Osteocyte (in vitro differentiated cells): Measurements from ENCODE around the gene OR10T2. TPM values are rescaled to one million over a fixed set of nuclear protein-coding genes. Genes with fewer than 3 reads are reported as not detected.

Source experiments
- DNase-seq: peaks from one replicate; pipeline ENCODE4 v3.0.0; 2021; ENCODE audit warnings: mixed read lengths; ENCODE audit not compliant: unreplicated experiment; ENCODE audit errors: extremely low spot score
- H3K27ac Mint-ChIP-seq: one replicate; pipeline ENCODE4 v1.8.0; 2021; ENCODE audit warnings: mild to moderate bottlenecking, mixed read lengths; ENCODE audit not compliant: unreplicated experiment
- H3K27me3 Mint-ChIP-seq: one replicate; pipeline ENCODE4 v1.8.0; 2021; ENCODE audit warnings: mixed read lengths; ENCODE audit not compliant: unreplicated experiment
- H3K36me3 Mint-ChIP-seq: one replicate; pipeline ENCODE4 v1.8.0; 2021; ENCODE audit warnings: mixed read lengths; ENCODE audit not compliant: unreplicated experiment
- H3K4me1 Mint-ChIP-seq: one replicate; pipeline ENCODE4 v1.8.0; 2021; ENCODE audit warnings: mixed read lengths; ENCODE audit not compliant: unreplicated experiment
- H3K4me3 Mint-ChIP-seq: one replicate; pipeline ENCODE4 v1.8.0; 2021; ENCODE audit warnings: mild to moderate bottlenecking, moderate library complexity, mixed read lengths; ENCODE audit not compliant: unreplicated experiment
- H3K9me3 Mint-ChIP-seq: one replicate; pipeline ENCODE4 v1.8.0; 2021; ENCODE audit warnings: mixed read lengths; ENCODE audit not compliant: unreplicated experiment
- total RNA-seq: library from RNA; stranded (reverse); gene quantifications from 2 replicates; pipeline ENCODE4 v1.2.1, GENCODE V29; 2021
- TF ChIP-seq, protein P1 (sequence below): fragments of 200-600 bp; sonication (generic); IDR thresholded peaks from 2 replicates; pipeline ENCODE4 v1.5.0; 2021; ENCODE audit warnings: antibody characterized with exemption, mild to moderate bottlenecking, moderate library complexity

OR10T2 gene
- total RNA-seq, 1 donor from 2014 or later: not detected

DNA sequence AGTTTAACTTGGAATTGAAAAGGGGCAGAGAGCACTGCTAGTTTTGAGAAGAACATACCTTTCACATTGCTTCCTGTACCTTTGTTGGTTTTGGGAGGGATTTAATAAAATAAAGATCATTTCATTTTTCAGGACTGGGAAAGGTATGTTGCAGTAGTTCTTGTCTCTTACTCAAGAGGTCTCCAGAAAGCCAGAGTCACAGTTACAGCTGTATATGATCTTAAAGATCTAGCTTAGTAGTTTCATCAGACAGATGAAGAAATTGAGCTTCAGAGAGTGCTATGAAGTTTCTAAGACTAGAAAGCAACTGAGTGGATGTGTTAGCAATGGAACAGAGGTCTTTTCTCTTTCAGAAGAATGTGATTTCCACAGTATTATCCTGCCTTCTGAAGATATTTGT, 25.8 kb upstream of the OR10T2 start:
- Mint-ChIP-seq H3K36me3 (no peaks in the 10 kb centered on the region), H3K4me1 (no peaks in the 10 kb centered on the region), H3K4me3 (no peak overlapping the region), H3K9me3 (no peaks in the 10 kb centered on the region), H3K27me3 (no peaks in the 10 kb centered on the region), H3K27ac (no peak overlapping the region)
- no peak for DNase-seq
- TF ChIP-seq, protein P1, sequence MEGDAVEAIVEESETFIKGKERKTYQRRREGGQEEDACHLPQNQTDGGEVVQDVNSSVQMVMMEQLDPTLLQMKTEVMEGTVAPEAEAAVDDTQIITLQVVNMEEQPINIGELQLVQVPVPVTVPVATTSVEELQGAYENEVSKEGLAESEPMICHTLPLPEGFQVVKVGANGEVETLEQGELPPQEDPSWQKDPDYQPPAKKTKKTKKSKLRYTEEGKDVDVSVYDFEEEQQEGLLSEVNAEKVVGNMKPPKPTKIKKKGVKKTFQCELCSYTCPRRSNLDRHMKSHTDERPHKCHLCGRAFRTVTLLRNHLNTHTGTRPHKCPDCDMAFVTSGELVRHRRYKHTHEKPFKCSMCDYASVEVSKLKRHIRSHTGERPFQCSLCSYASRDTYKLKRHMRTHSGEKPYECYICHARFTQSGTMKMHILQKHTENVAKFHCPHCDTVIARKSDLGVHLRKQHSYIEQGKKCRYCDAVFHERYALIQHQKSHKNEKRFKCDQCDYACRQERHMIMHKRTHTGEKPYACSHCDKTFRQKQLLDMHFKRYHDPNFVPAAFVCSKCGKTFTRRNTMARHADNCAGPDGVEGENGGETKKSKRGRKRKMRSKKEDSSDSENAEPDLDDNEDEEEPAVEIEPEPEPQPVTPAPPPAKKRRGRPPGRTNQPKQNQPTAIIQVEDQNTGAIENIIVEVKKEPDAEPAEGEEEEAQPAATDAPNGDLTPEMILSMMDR: no peak

DNA sequence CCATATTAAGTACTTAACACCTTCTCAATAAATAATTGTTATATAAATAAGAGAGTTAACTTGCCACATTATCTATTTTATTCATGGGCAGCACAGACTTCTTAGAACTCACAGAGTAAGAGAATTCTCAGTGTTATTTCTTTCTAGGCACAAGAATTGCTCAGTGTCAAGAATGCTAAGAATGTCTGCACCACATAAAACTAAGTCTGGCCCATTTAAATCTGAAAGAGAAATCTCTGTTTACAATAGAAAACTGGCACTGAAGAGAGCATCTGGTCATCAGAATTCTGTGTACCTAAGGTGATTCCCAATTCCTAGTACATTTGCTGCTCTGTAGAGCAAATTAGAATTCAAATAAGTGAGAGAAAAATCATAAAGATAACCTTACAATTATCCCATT, 22.9 kb upstream of the OR10T2 start:
- H3K9me3 Mint-ChIP-seq: no peaks in the 10 kb centered on the region
- H3K27me3 Mint-ChIP-seq: no peaks in the 10 kb centered on the region
- no peaks in the 10 kb centered on the region for H3K36me3 Mint-ChIP-seq
- no peak for DNase-seq
- no peak overlapping the region for H3K4me3 Mint-ChIP-seq
- H3K4me1 Mint-ChIP-seq: no peaks in the 10 kb centered on the region
- H3K27ac Mint-ChIP-seq: no peak overlapping the region
- TF ChIP-seq, protein P1: no peak

DNA sequence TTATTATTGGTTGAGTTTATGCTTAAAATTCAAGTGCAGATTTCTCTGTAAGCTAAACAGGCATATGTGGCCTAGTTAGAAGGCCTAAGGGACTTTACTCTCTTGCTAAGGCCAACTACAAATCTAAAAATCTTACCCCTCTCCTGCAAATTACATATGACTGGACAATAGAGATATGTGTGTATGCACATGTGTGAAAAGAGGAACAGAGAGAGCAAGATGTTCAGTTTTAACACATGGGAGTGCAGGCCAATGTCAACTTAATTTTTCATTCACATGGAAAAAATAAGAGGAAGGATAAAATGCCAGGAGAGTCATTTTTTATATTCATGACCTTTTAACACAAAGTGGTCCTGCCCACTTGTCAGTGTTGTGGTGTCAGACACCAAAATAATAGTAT, 18.3 kb upstream of the OR10T2 start:
- no peaks in the 10 kb centered on the region for H3K9me3 Mint-ChIP-seq
- H3K4me1 Mint-ChIP-seq: no peaks in the 10 kb centered on the region
- no peak overlapping the region for H3K27ac Mint-ChIP-seq
- DNase-seq: no peak
- TF ChIP-seq, protein P1: no peak
- H3K36me3 Mint-ChIP-seq: no peaks in the 10 kb centered on the region
- no peaks in the 10 kb centered on the region for H3K27me3 Mint-ChIP-seq
- no peak overlapping the region for H3K4me3 Mint-ChIP-seq

DNA sequence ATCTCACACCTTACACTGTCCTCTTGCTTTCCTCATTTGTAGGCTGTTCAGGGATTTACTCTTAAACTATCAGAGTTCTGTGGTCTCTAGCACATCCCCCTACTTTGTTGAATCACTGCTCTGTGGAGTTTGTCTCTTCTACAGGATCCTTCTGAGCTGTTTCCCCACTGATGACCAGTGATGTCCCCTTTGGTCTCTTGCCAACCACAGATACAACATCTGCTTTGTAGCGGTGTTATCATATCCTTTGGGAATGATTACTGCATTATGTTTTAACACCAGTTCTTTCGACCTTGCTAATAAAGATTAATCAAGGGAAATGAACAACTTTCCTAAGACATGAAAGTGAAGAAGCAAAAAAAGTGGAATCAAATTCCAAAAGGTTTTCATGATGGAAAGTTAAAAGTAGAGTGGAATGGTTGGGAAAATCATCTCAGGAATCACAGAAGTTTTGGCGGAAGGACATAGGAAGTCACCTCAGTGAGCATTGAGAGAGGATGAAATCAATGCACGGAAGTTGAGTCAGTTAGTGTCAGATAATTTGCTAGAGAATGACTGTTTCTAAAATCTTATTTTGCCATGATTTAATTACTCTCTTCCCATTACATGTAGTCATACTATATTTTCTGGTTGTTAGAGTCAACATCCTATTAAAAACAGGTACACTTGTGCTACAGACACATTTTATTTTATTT, 15.5 kb upstream of the OR10T2 start:
- DNase-seq: no peak
- Mint-ChIP-seq H3K4me1 (no peaks in the 10 kb centered on the region), H3K4me3 (no peak overlapping the region), H3K27me3 (no peaks in the 10 kb centered on the region), H3K36me3 (no peaks in the 10 kb centered on the region), H3K9me3 (no peaks in the 10 kb centered on the region), H3K27ac (no peak overlapping the region)
- TF ChIP-seq, protein P1: no peak

DNA sequence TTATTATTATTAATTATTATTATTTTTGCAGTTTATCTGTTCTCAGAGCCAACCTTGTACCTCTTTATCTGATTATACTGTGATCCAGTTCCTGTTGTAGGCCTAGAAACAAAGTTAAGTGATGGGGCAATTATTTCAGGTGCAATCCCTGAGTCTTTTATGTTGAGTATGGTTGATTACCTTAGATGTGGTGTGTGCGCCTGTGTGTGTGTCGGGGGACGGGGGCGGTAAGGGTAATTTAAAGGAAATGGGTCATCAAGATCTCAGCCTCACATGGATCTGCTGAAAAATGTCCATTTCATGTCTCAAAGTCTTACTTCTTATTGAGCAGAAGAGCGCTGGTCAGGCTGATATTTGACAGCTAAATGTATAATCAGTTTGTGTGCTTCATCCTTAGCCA, 7.8 kb upstream of the OR10T2 start:
- Mint-ChIP-seq H3K36me3 (no peaks in the 10 kb centered on the region), H3K4me3 (no peak overlapping the region), H3K27ac (no peak overlapping the region), H3K4me1 (no peaks in the 10 kb centered on the region), H3K27me3 (no peaks in the 10 kb centered on the region), H3K9me3 (no peaks in the 10 kb centered on the region)
- TF ChIP-seq, protein P1: no peak
- no peak for DNase-seq
